Coronary artery (tissue), 2 donors: ENCODE measurements around the gene TAS2R5.

Experiments
- DNase-seq: peaks from one replicate; pipeline ENCODE4 v3.0.0-alpha.2; 2017; ENCODE audit warnings: low spot score
- H3K27ac ChIP-seq, 2 donors: fragments of 200-600 bp; sonication (generic); one replicate each; pipeline ENCODE4 v1.5.1; 2016 to 2019
- H3K4me3 ChIP-seq: fragments of 200-600 bp; sonication (generic); 2 replicates; pipeline ENCODE4 v1.5.1; 2016; ENCODE audit warnings: mild to moderate bottlenecking, moderate library complexity
- CTCF ChIP-seq: fragments of 200-600 bp; sonication (generic); IDR thresholded peaks from one replicate; pipeline ENCODE4 v1.5.1; 2019; ENCODE audit warnings: antibody characterized with exemption

TAS2R5 gene

GRCh38 chr7:141838581-141838980 is 48.6 kb downstream of the TAS2R5 start:
- no peak for DNase-seq
- H3K27ac ChIP-seq = no peak overlapping the region
- TF ChIP-seq CTCF = no peak
- H3K4me3 ChIP-seq = no peak overlapping the region

GRCh38 chr7:141839256-141839655 is 49.2 kb downstream of the TAS2R5 start:
- Histone ChIP-seq H3K4me3 (no peak overlapping the region), H3K27ac (no peak overlapping the region)
- no peak for DNase-seq
- no peak for TF ChIP-seq CTCF

GRCh38 chr7:141840708-141841107 is 50.7 kb downstream of the TAS2R5 start:
- H3K27ac ChIP-seq = no peak overlapping the region
- DNase-seq = no peak
- no peak for TF ChIP-seq CTCF
- no peak overlapping the region for H3K4me3 ChIP-seq
